Stromal cell of bone marrow (primary cell): Measurements from ENCODE around the gene IFNG-AS1.

ENCODE experiments used
- DNase-seq: peaks from one replicate; pipeline ENCODE4 v3.0.0-alpha.2; 2012; ENCODE audit warnings: low read depth

Gene IFNG-AS1

GRCh38 chr12:67989184-67989920 is at the start of gene IFNG-AS1:
Gene IFNG-AS1 (plus strand): TSS chr12:67989447.
- DNase-seq, result no peak

GRCh38 chr12:67939611-67940010 is 49.6 kb upstream of the IFNG-AS1 start:
- DNase-seq, result no peak

- DNase-seq, result peak; percentile 21
Observed at GRCh38 chr12:67940780-67941243, 48.4 kb upstream of the IFNG-AS1 start.

- no peak for DNase-seq
Observed at GRCh38 chr12:67942724-67943123, 46.5 kb upstream of the IFNG-AS1 start.

GRCh38 chr12:67943141-67943892 is 45.9 kb upstream of the IFNG-AS1 start:
- DNase-seq, result peak; percentile 65

- no peak for DNase-seq
Observed at GRCh38 chr12:67944093-67944492, 45.2 kb upstream of the IFNG-AS1 start.

GRCh38 chr12:67952787-67953186 is 36.5 kb upstream of the IFNG-AS1 start:
- no peak for DNase-seq

- DNase-seq, result no peak
Observed at GRCh38 chr12:67957383-67957782, 31.9 kb upstream of the IFNG-AS1 start.

- DNase-seq, result no peak
Observed at GRCh38 chr12:67958187-67958586, 31.1 kb upstream of the IFNG-AS1 start.

GRCh38 chr12:67964456-67964855 is 24.8 kb upstream of the IFNG-AS1 start:
- DNase-seq, result no peak

GRCh38 chr12:67966560-67966959 is 22.7 kb upstream of the IFNG-AS1 start:
- no peak for DNase-seq

GRCh38 chr12:67968321-67968720 is 20.9 kb upstream of the IFNG-AS1 start:
- DNase-seq, result no peak

- no peak for DNase-seq
Observed at GRCh38 chr12:67968725-67969124, 20.5 kb upstream of the IFNG-AS1 start.

GRCh38 chr12:67969134-67969802 is 20.0 kb upstream of the IFNG-AS1 start:
- DNase-seq, result no peak

- DNase-seq, result no peak
Observed at GRCh38 chr12:67977668-67978067, 11.6 kb upstream of the IFNG-AS1 start.

- no peak for DNase-seq
Observed at GRCh38 chr12:67980391-67980790, 8.9 kb upstream of the IFNG-AS1 start.

GRCh38 chr12:67981287-67982162 is 7.7 kb upstream of the IFNG-AS1 start:
- peak; percentile 87 for DNase-seq

GRCh38 chr12:67982164-67982563 is 7.1 kb upstream of the IFNG-AS1 start:
- DNase-seq, result no peak

- DNase-seq, result no peak
Observed at GRCh38 chr12:67986632-67987031, 2.6 kb upstream of the IFNG-AS1 start.

GRCh38 chr12:67988601-67989021 is 636 bp upstream of the IFNG-AS1 start:
- no peak for DNase-seq

GRCh38 chr12:67991158-67991557 is 1.9 kb downstream of the IFNG-AS1 start:
- DNase-seq, result no peak

GRCh38 chr12:67993143-67993542 is 3.9 kb downstream of the IFNG-AS1 start:
- no peak for DNase-seq
